Right ventricle myocardium superior (tissue), 1 donor: ENCODE results near the gene TUFM. TPM values are rescaled to one million over a fixed set of nuclear protein-coding genes. Genes with fewer than 3 reads are reported as not detected.

Source experiments
- ATAC-seq: fragments of 200-7000 bp; cut with Tn5 transposase; one replicate; pipeline ENCODE4 v1.9.1; 2020; ENCODE audit warnings: mild to moderate bottlenecking; ENCODE audit not compliant: poor library complexity
- DNase-seq: peaks from one replicate; pipeline ENCODE4 v3.0.0-alpha.2; 2020
- intact Hi-C: fragments of 100-400 bp; cut with DNase I; formaldehyde crosslinking; loops from one replicate; pipeline ENCODE4 v1.11.2; 2022
- total RNA-seq: library from RNA; stranded (reverse); fragmentation: NEBNext Ultra II Directional; extraction: Animal tissue kit (Norgen Biotek cat#: 25700); gene quantifications from one replicate; pipeline ENCODE4 v1.2.1, GENCODE V29; 2021
- donor health status: DM: no; HTN: yes; CAD: no; lungs with severe emphysema.

Gene TUFM
- total RNA-seq, 1 donor from 2014 or later: 253 TPM

- peak; percentile 25 for DNase-seq
- intact Hi-C loops: no loop called here
- no peak for ATAC-seq
Observed at GRCh38 chr16:28845293-28845692, 855 bp downstream of the TUFM start.

- intact Hi-C loops: no loop called here
- DNase-seq (peak; percentile 32), ATAC-seq (no peak)
Observed at GRCh38 chr16:28844226-28844885, 1.8 kb downstream of the TUFM start.

DNA sequence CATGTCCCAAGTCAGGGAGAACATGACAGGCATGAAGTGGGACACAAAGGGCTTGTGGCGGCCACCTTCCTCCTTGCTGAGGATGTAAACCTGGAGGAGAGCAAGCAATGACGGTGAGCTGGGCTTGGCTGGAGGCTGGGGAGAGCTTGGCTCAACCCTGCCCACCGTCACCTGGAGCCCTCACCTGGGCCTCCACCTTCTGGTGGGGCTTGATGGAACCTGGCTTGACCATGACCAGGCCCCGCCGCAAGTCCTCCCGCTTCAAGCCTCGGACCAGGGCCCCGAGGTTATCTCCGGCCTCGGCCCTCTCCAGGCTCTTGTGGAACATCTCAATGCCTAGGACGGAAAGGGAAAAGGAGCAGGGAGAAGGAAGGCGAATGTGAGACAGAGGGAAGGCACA lies 2.4 kb downstream of the TUFM start:
- DNase-seq: peak; percentile 34
- intact Hi-C loops: no loop called here
- ATAC-seq: no peak

DNA sequence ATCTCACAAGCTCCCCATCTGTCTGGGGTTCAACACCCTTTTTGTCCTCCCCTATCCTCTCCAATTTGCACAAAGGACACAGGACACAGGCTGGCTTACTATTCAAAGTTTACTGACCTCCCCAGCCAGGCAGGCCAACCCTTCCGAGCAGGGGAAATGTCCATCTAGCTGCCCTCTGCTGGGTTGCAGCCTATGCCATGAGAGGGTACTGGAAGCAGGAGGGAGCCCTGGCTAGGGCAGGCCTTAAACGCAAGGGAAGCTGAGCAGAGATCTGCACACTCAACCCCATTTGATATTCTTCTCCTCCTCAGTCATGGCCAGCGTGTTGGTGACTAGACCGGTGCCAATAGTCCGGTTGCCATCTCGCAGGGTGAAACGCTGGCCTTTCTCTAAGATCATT lies 3.5 kb downstream of the TUFM start:
- DNase-seq (no peak), ATAC-seq (no peak)
- intact Hi-C loops: no loop called here

DNA sequence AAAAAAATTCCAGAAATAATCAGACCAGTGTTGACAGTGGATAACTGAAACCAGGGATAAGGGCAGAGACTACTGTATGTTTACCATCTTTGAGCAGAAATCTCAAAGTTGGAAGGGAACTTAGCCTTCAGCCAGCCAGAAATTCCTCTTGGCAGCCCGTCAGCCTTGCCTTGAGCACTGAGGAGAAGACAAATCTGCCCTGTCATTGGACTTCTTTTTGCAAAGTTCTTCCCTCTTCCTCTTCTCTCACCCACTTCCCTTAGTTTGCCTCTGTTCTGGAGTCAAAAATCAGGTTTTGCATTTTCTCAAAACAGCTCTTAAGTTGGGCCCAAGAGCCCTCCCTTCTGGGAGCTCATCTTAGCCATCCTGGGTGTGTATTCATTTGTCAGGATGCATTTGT lies 6.2 kb downstream of the TUFM start:
- intact Hi-C loops: no loop called here
- DNase-seq (no peak), ATAC-seq (no peak)

DNA sequence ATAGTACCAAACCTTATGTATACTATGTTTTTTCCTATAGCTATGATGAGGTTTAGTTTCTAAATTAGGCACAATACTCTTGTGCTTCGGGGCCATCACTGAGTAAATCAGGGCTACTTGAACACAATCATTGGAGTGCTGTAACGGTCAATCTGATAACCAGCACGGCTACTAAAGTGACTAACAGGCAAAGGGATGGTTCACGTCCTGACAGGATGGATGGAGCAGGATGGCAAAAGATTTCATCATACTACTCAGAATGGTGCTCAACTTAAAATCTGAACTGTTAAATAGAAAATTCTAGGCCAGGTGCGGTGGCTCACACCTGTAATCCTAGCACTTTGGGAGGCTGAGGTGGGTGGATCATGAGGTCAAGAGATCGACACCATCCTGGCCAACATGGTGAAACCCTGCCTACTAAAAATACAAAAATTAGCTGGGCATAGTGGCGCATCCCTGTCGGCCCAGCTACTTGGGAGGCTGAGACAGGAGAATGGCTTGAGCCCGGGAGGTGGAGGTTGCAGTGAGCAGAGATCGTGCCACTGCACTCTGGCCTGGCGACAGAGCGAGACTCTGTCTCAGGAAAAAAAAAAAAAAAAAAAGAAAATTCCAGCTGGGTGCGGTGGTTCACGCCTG lies 7.0 kb downstream of the TUFM start:
- DNase-seq: peak; percentile 12
- no peak for ATAC-seq

GRCh38 chr16:28838558-28838918 lies 7.6 kb downstream of the TUFM start:
- DNase-seq (no peak), ATAC-seq (no peak)
- intact Hi-C loops: no loop called here

More for the DNA sequence above, 7.0 kb downstream of the TUFM start:
- intact Hi-C loops: no loop called here

DNA sequence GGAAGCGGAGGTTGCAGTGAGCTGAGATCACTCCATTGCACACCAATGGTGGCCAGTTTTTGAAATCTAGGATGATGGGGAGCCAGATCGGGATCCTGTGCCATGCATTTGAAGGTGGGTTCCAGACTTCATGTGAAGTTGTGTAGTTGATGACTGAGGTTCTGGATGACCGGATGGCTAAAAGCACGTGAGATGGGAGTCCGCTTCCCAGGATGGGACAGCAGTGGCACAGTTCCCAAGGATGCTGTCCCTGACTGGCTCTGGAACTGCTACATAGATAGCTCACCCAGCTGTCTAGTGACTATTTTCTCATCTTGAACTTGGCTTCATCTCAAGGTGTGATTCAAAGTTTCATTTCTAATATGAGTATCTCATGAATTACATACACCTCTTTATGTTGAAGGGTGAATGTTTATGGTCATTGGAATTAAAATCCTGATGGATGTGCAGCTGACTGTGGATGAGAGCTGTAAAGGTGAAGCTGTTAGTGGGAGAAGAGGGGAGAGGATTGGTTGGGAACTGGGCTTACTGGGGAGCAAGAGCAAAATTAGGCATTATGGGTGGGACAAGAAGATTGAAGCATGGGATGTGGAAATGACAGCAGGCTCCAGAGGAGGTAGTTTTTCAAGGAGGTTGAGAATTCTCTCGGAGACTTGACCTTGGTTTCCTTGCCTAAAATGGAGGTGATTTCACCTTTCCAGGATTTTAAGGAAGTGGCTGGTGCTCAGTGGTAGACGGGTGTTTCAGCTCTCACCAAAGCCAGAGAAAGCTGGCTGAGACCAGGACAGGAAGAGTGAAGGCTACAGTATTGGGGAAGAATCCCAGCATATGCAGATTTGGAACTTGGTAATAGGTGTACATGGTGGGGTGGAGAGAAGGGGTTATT lies 8.2 kb downstream of the TUFM start:
- ATAC-seq (no peak), DNase-seq (no peak)
- intact Hi-C loops: no loop called here

DNA sequence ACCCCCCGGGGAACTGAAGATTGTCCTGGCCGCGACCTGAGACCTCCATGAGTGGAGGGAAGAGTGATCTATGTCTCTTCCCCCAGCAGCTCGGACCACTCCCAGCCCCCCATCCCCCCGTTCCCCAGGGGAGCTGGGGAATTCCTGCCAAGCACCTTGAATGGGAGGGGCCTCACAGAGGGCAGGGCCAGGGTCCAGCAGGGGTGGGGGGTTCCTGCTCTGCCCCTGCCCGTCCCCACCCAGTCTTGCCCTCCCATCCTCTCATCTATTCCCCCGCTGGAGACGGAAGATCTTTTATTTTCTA lies 9.4 kb downstream of the TUFM start:
- intact Hi-C loops: no loop called here
- no peak for DNase-seq
- ATAC-seq: no peak

DNA sequence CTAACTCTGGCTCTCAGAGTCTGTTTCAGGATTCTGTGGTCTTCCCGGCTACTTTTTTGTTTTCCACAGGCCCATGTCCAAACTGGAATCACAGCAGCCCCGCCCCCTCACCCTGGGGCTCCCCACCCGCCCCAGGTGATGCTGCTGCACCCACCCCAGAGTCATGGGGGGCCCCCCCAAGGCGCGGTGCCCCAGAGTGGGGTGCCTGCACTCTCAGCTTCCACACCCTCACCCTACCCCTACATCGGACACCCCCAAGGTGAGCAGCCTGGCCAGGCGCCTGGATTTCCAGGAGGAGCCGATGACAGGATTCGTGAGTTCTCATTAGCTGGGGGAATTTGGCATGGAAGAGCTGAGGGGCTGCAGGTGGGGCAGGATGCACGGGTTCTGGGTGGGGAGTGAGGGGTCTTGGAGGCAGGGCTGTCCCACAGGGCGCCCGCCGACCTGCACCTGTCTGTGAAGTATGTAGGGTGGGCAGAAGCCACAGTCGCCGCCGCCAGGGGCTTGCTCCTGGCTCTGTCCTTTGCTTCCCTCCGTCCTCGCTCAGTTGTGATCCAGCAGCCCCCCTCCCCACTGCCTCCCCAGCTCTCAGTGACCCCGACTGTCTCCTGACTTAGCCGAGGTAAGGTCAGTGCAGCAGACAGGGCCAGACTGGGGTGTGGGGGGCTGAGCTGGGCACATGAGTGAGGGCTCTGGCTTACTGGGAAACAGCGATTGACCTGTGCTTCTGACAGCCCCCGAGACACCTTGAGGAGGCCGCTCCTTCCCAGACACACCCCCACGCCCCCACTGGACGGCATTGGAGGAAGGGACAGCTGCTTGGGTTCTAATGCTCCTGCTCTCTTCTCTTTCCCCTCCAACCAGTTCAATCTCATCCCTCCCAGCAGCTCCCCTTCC lies 10.0 kb downstream of the TUFM start:
- intact Hi-C loops: no loop called here
- ATAC-seq: no peak
- no peak for DNase-seq

GRCh38 chr16:28834873-28835863 lies 11.0 kb downstream of the TUFM start:
- DNase-seq (no peak), ATAC-seq (peak; percentile 8)
- intact Hi-C loops: no loop called here

DNA sequence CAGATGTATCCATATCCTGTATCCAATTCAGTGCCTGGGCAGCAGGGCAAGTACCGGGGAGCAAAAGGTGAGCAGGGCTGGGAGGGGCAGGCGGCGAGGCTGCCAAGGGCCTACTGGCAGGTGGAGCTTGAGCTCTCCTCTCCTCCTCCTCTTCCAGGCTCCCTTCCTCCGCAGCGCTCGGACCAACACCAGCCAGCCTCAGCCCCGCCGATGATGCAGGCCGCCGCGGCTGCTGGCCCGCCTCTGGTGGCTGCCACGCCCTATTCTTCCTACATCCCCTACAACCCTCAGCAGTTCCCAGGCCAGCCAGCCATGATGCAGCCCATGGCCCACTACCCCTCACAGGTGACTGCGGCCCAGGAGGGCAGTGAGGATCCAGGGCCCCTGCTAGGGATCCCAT lies 11.8 kb downstream of the TUFM start:
- intact Hi-C loops: no loop called here
- ATAC-seq: no peak
- no peak for DNase-seq

- DNase-seq: no peak
- intact Hi-C loops: no loop called here
- no peak for ATAC-seq
Observed at GRCh38 chr16:28830531-28830930, 15.6 kb downstream of the TUFM start.

GRCh38 chr16:28829747-28830146 lies 16.4 kb downstream of the TUFM start:
- DNase-seq: no peak
- intact Hi-C loops: no loop called here
- ATAC-seq: no peak

- DNase-seq (no peak), ATAC-seq (no peak)
- intact Hi-C loops: no loop called here
Observed at GRCh38 chr16:28826141-28826540, 20.0 kb downstream of the TUFM start.

GRCh38 chr16:28824717-28824973 lies 21.5 kb downstream of the TUFM start:
- ATAC-seq (no peak), DNase-seq (no peak)
- intact Hi-C loops: no loop called here

- peak; percentile 93 for ATAC-seq
- peak; percentile 98 for DNase-seq
- intact Hi-C loops: no loop called here
Observed at GRCh38 chr16:28823873-28824716, 22.1 kb downstream of the TUFM start.
